H1 (cell line): Measurements from ENCODE around the gene ZNF44. TPM values are rescaled to one million over a fixed set of nuclear protein-coding genes. Genes with fewer than 3 reads are reported as not detected.

Experiments
- CTCF ChIA-PET: fragments of 300-600 bp; sonication (Branson Sonifier 250); formaldehyde crosslinking; loops from one replicate; lab custom pipeline; 2021; ENCODE audit not compliant: partially characterized antibody; lab: Charles Lee
- POLR2A ChIA-PET: fragments of 300-600 bp; sonication (Branson Sonifier 250); formaldehyde crosslinking; loops from one replicate; lab custom pipeline; 2021; ENCODE audit warnings: inconsistent platforms; ENCODE audit not compliant: partially characterized antibody; lab: Charles Lee
- DNase-seq, 2 experiments: peaks; one replicate each; pipeline versions ENCODE4 v3.0.0 to v3.0.0-alpha.2; 2010 to 2022; ENCODE audit warnings: low spot score in 2 of 2, low read depth in 1 of 2, mixed read lengths in 1 of 2
- FAIRE-seq: peaks from 2 replicates; lab custom pipeline; 2011; peaks lifted over from hg19 to GRCh38; lab: Jason Lieb, UNC
- H2AFZ ChIP-seq: 2 replicates; pipeline ENCODE4 v1.8.1; 2012; ENCODE audit warnings: low read length, inconsistent platforms
- H2AK5ac ChIP-seq: 2 replicates; pipeline ENCODE4 v1.6.1; 2013; ENCODE audit warnings: low read depth, low read length
- H2BK120ac ChIP-seq: replicated peaks from 2 replicates; pipeline ENCODE3; 2013; ENCODE audit warnings: low read depth, low read length, inconsistent platforms
- H2BK12ac ChIP-seq: 2 replicates; pipeline ENCODE4 v1.6.1; 2013; ENCODE audit warnings: low read depth, low read length
- H2BK15ac ChIP-seq: 2 replicates; pipeline ENCODE4 v1.6.1; 2013; ENCODE audit warnings: low read length
- H2BK20ac ChIP-seq: 2 replicates; pipeline ENCODE4 v1.6.1; 2013; ENCODE audit warnings: low read length
- H2BK5ac ChIP-seq: 2 replicates; pipeline ENCODE4 v1.6.1; 2013; ENCODE audit warnings: low read depth, low read length
- H3K14ac ChIP-seq: 2 replicates; pipeline ENCODE4 v1.6.1; 2013; ENCODE audit warnings: inconsistent platforms; ENCODE audit not compliant: insufficient read length
- H3K18ac ChIP-seq: 2 replicates; pipeline ENCODE4 v1.6.1; 2013; ENCODE audit warnings: low read length; ENCODE audit errors: extremely low read depth
- H3K23ac ChIP-seq: 2 replicates; pipeline ENCODE4 v1.6.1; 2013; ENCODE audit warnings: inconsistent platforms; ENCODE audit not compliant: insufficient read length
- H3K23me2 ChIP-seq: 2 replicates; pipeline ENCODE4 v1.6.1; 2013; ENCODE audit warnings: low read depth, low read length
- H3K27ac ChIP-seq: 2 replicates; pipeline ENCODE4 v1.6.1; 2011; ENCODE audit warnings: low read depth, low read length, inconsistent platforms
- H3K27me3 ChIP-seq, 4 experiments: replicated peaks in 1 of 4; 1 replicate in 1 of 4; 2 replicates in 3 of 4; pipeline versions ENCODE4 v1.6.1 to v1.8.1; 2011 to 2013; ENCODE audit warnings: low read length in 3 of 4, mild to moderate bottlenecking in 3 of 4, inconsistent platforms in 2 of 4, mixed read lengths in 2 of 4, moderate library complexity in 1 of 4; ENCODE audit not compliant: control insufficient read depth in 3 of 4, insufficient read depth in 3 of 4; ENCODE audit errors: extremely low read depth in 1 of 4
- H3K36me3 ChIP-seq, 4 experiments: 2 replicates each; pipeline versions ENCODE4 v1.6.1 to v1.8.1; 2011 to 2013; ENCODE audit warnings: mild to moderate bottlenecking in 4 of 4, low read length in 3 of 4, moderate library complexity in 2 of 4, control low read depth in 1 of 4, inconsistent platforms in 1 of 4; ENCODE audit not compliant: insufficient read depth in 4 of 4, control insufficient read depth in 2 of 4
- H3K4ac ChIP-seq: replicated peaks from 2 replicates; pipeline ENCODE3; 2013; ENCODE audit warnings: low read length, low read depth, mixed read lengths, inconsistent platforms; ENCODE audit not compliant: insufficient read length
- H3K4me1 ChIP-seq, 4 experiments: replicated peaks in 1 of 4; 1 replicate in 1 of 4; 2 replicates in 3 of 4; pipeline versions ENCODE4 v1.6.1 to v1.8.1; 2011 to 2013; ENCODE audit warnings: low read length in 3 of 4, inconsistent platforms in 2 of 4, mixed read lengths in 1 of 4; ENCODE audit not compliant: insufficient read depth in 4 of 4, control insufficient read depth in 3 of 4
- H3K4me2 ChIP-seq, 2 experiments: 2 replicates each; pipeline versions ENCODE4 v1.6.1 to v1.8.1; 2011 to 2013; ENCODE audit warnings: low read depth in 2 of 2, low read length in 2 of 2, control low read depth in 1 of 2, inconsistent platforms in 1 of 2, mild to moderate bottlenecking in 1 of 2; ENCODE audit not compliant: insufficient read depth in 1 of 2
- H3K4me3 ChIP-seq, 4 experiments: fragments of 200-600, 300-600 bp in 1 of 4; sonication (generic), shearing (Covaris generic), sonication (Bioruptor Twin) in 1 of 4; 2 replicates each; pipeline versions ENCODE4 v1.5.1 to v1.8.1; 2011 to 2016; ENCODE audit warnings: low read length in 4 of 4, low read depth in 3 of 4, control low read depth in 2 of 4, inconsistent platforms in 2 of 4, mild to moderate bottlenecking in 2 of 4, mixed read lengths in 1 of 4, moderate library complexity in 1 of 4; ENCODE audit not compliant: insufficient read depth in 2 of 4; ENCODE audit errors: extremely low read depth in 1 of 4
- H3K56ac ChIP-seq: replicated peaks from 2 replicates; pipeline ENCODE3; 2013; ENCODE audit warnings: low read depth, mild to moderate bottlenecking, mixed read lengths, low read length, inconsistent platforms; ENCODE audit not compliant: insufficient read length
- H3K79me1 ChIP-seq: 2 replicates; pipeline ENCODE4 v1.6.1; 2013; ENCODE audit warnings: low read depth, low read length, control low read depth
- H3K79me2 ChIP-seq, 2 experiments: 2 replicates each; pipeline versions ENCODE4 v1.6.1 to v1.8.1; 2012 to 2013; ENCODE audit warnings: low read length in 2 of 2, mild to moderate bottlenecking in 2 of 2, inconsistent platforms in 1 of 2; ENCODE audit not compliant: insufficient read depth in 2 of 2, control insufficient read depth in 1 of 2
- H3K9ac ChIP-seq, 4 experiments: replicated peaks in 1 of 4; 1 replicate in 1 of 4; 2 replicates in 3 of 4; pipeline versions ENCODE4 v1.6.1 to v1.8.1; 2011 to 2013; ENCODE audit warnings: low read depth in 3 of 4, low read length in 3 of 4, control low read depth in 2 of 4, mild to moderate bottlenecking in 2 of 4, moderate library complexity in 2 of 4, inconsistent platforms in 1 of 4; ENCODE audit errors: extremely low read depth in 1 of 4
- H3K9me3 ChIP-seq, 2 experiments: 2 replicates each; pipeline versions ENCODE4 v1.6.1 to v1.8.1; 2012 to 2013; ENCODE audit warnings: mild to moderate bottlenecking in 2 of 2, moderate library complexity in 2 of 2, control low read depth in 1 of 2, inconsistent platforms in 1 of 2, low read depth in 1 of 2, low read length in 1 of 2, mixed read lengths in 1 of 2; ENCODE audit not compliant: insufficient read depth in 2 of 2
- H4K20me1 ChIP-seq, 2 experiments: replicated peaks in 1 of 2; 2 replicates each; pipeline versions ENCODE3 to v1.8.1; 2011 to 2013; ENCODE audit warnings: inconsistent platforms in 2 of 2, low read length in 2 of 2, mild to moderate bottlenecking in 1 of 2; ENCODE audit not compliant: insufficient read depth in 2 of 2, control insufficient read depth in 1 of 2
- H4K5ac ChIP-seq: 2 replicates; pipeline ENCODE4 v1.6.1; 2013; ENCODE audit warnings: low read length, low read depth, mixed read lengths, inconsistent platforms; ENCODE audit not compliant: insufficient read length
- H4K8ac ChIP-seq: 2 replicates; pipeline ENCODE4 v1.8.0; 2013; ENCODE audit warnings: mild to moderate bottlenecking, moderate library complexity, low read length, inconsistent platforms; ENCODE audit not compliant: insufficient read depth; ENCODE audit errors: extremely low read depth
- H4K91ac ChIP-seq: replicated peaks from 2 replicates; pipeline ENCODE3; 2013; ENCODE audit warnings: low read length, mixed read lengths, inconsistent platforms; ENCODE audit not compliant: insufficient read length
- JUND ChIP-seq: IDR thresholded peaks from 2 replicates; pipeline ENCODE4 v1.6.1; 2011; ENCODE audit warnings: mild to moderate bottlenecking, improper control_type of control experiment, low read length
- WGBS, 2 experiments: shearing (Covaris generic) in 1 of 2; methylation state at CpG; one replicate each; pipeline versions ENCODE4 v1.1.6 to v1.1.7; 2013 to 2015; ENCODE audit warnings: low lambda C conversion rate in 2 of 2, mixed read lengths in 2 of 2, inconsistent platforms in 1 of 2, low coverage in 1 of 2, missing lambda C conversion rate in 1 of 2; ENCODE audit not compliant: insufficient replicate concordance in 2 of 2, insufficient coverage in 1 of 2, insufficient read length in 1 of 2; ENCODE audit errors: extremely low coverage in 1 of 2, missing lambda C conversion rate in 1 of 2; 5-methylcytosine and 5-hydroxymethylcytosine counted together
- polyA plus RNA-seq, 7 experiments: library from polyadenylated mRNA; depleted of rRNA in 3 of 7; stranded (reverse) in 5 of 7; unstranded in 2 of 7; fragments of >200 nt in 5 of 7; fragments of 200-250 nt in 2 of 7; gene quantifications; 1 replicate in 5 of 7; 2 replicates in 1 of 7; 4 replicates in 1 of 7; pipeline versions ENCODE4 v1.2.1 to v1.2.3, GENCODE V29; 2011 to 2013; ENCODE audit warnings: missing spikeins in 2 of 7, mixed read lengths in 2 of 7
- total RNA-seq: library from RNA; stranded (reverse); fragmentation: NEBNext Ultra II Directional; extraction: Animal tissue kit (Norgen Biotek cat#: 25700); gene quantifications from 2 replicates; pipeline ENCODE4 v1.2.1, GENCODE V29; 2021

ZNF44 gene
- total and polyA plus RNA-seq, 2 of the 8 experiments (the other 6 are each of a cell fraction or from before 2014, with no cell fraction given) = 1.3 to 2.8 TPM

DNA sequence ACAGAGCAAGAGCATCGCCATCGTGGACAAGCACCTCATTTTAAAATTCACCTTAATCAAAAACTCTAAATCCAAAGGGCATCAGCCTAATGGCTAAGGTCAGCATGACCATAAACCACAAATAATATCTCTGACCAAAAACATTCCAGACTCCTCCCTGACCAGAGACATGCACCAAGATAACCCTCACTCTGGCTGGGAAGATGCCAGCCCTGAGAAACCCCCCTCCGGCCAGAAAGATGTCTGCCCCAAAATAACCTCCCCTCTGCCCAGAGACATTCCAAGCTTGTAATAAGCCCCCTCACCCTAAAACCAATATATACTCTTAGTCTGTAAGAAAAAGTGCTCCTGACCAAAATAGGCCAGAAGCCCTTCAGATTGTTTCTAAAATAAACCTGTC, 61.7 kb downstream of the ZNF44 start:
- no peak for TF ChIP-seq JUND
- no peak overlapping the region for H3K18ac ChIP-seq
- no peak overlapping the region for H3K4me2 ChIP-seq
- FAIRE-seq (no peak), DNase-seq (no peak)
- H2AFZ ChIP-seq = no peak overlapping the region
- no peak overlapping the region for H3K27ac ChIP-seq
- no peak overlapping the region for H3K4ac ChIP-seq
- no peaks in the 10 kb centered on the region for H3K79me1 ChIP-seq
- H2AK5ac ChIP-seq = no peak overlapping the region
- 87% methylated on average over 3 of the region's 3 CpGs; no CpG with 5 or more reads in 1 of the 2 experiments for WGBS, 2 experiments
- H3K27me3 ChIP-seq = no peaks in the 10 kb centered on the region
- no peaks in the 10 kb centered on the region for H4K20me1 ChIP-seq
- H2BK12ac ChIP-seq = no peak overlapping the region
- H2BK5ac ChIP-seq = no peak overlapping the region
- no peak overlapping the region for H3K9ac ChIP-seq
- H4K8ac ChIP-seq = no peak overlapping the region
- H2BK20ac ChIP-seq = no peak overlapping the region
- H3K14ac ChIP-seq = no peak overlapping the region
- ChIA-PET POLR2A (no interaction called here), CTCF (interaction anchor here (1.7 kb wide), 1 partner anchor 354 kb away, joined by 4 read pairs; no protein-coding TSS in a partner anchor)
- H3K79me2 ChIP-seq = no peaks in the 10 kb centered on the region
- H3K56ac ChIP-seq = no peak overlapping the region
- H3K9me3 ChIP-seq = peaks cover 31 to 48% of the 10 kb centered on the region in 2 experiments
- no peak overlapping the region for H4K91ac ChIP-seq
- H2BK120ac ChIP-seq = no peak overlapping the region
- H3K4me1 ChIP-seq = no peaks in the 10 kb centered on the region
- no peaks in the 10 kb centered on the region for H3K23me2 ChIP-seq
- H3K4me3 ChIP-seq = no peak overlapping the region
- peaks cover 0 to 3% (median 0%) of the 10 kb centered on the region in 4 experiments; a peak in 1 of 8 replicates for H3K36me3 ChIP-seq
- no peak overlapping the region for H4K5ac ChIP-seq
- H3K23ac ChIP-seq = no peak overlapping the region
- H2BK15ac ChIP-seq = no peak overlapping the region
